ENCODE results near the gene CILP2.

The CILP2 gene

GRCh38 chr19:19571071-19571786 lies 33.2 kb downstream of the CILP2 start:
- DNase-seq = no peak

- DNase-seq = no peak
These were observed 37.3 kb downstream of the CILP2 start for GRCh38 chr19:19575411-19575810.

GRCh38 chr19:19578252-19578651 lies 40.2 kb downstream of the CILP2 start:
- no peak for DNase-seq

GRCh38 chr19:19579533-19580361 lies 41.7 kb downstream of the CILP2 start:
- no peak for DNase-seq

GRCh38 chr19:19580418-19580817 lies 42.4 kb downstream of the CILP2 start:
- DNase-seq = no peak

- DNase-seq = no peak
These were observed 43.3 kb downstream of the CILP2 start for GRCh38 chr19:19581391-19581790.

- DNase-seq = no peak
These were observed 44.4 kb downstream of the CILP2 start for GRCh38 chr19:19582471-19582870.

GRCh38 chr19:19584356-19584755 lies 46.3 kb downstream of the CILP2 start:
- no peak for DNase-seq

- no peak for DNase-seq
These were observed 49.7 kb downstream of the CILP2 start for GRCh38 chr19:19587771-19588170.

GRCh38 chr19:19588546-19588945 lies 50.5 kb downstream of the CILP2 start:
- DNase-seq = no peak

- no peak for DNase-seq
These were observed 53.2 kb downstream of the CILP2 start for GRCh38 chr19:19591133-19591825.

- DNase-seq = no peak
These were observed 54.6 kb downstream of the CILP2 start for GRCh38 chr19:19592690-19593089.

- DNase-seq = no peak
These were observed 56.3 kb downstream of the CILP2 start for GRCh38 chr19:19594381-19594780.

GRCh38 chr19:19595171-19595701 lies 57.2 kb downstream of the CILP2 start:
- DNase-seq = peak; percentile 26

Measured in NCI-H526 treated with DMSO at 0.1 percent for 48 hours (cell line).